GM12801 (cell line): ENCODE data around the gene ACY1.

Experiments
- TF ChIP-seq, protein P1 (sequence below): IDR thresholded peaks from one replicate; pipeline ENCODE4 v1.5.1; 2011; ENCODE audit warnings: control low read depth; ENCODE audit not compliant: insufficient read length; ENCODE audit errors: extremely low read depth

ACY1 gene

GRCh38 chr3:51983578-51984268, 388 bp downstream of the ACY1 start:
- TF ChIP-seq, protein P1, sequence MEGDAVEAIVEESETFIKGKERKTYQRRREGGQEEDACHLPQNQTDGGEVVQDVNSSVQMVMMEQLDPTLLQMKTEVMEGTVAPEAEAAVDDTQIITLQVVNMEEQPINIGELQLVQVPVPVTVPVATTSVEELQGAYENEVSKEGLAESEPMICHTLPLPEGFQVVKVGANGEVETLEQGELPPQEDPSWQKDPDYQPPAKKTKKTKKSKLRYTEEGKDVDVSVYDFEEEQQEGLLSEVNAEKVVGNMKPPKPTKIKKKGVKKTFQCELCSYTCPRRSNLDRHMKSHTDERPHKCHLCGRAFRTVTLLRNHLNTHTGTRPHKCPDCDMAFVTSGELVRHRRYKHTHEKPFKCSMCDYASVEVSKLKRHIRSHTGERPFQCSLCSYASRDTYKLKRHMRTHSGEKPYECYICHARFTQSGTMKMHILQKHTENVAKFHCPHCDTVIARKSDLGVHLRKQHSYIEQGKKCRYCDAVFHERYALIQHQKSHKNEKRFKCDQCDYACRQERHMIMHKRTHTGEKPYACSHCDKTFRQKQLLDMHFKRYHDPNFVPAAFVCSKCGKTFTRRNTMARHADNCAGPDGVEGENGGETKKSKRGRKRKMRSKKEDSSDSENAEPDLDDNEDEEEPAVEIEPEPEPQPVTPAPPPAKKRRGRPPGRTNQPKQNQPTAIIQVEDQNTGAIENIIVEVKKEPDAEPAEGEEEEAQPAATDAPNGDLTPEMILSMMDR: no peak

DNA sequence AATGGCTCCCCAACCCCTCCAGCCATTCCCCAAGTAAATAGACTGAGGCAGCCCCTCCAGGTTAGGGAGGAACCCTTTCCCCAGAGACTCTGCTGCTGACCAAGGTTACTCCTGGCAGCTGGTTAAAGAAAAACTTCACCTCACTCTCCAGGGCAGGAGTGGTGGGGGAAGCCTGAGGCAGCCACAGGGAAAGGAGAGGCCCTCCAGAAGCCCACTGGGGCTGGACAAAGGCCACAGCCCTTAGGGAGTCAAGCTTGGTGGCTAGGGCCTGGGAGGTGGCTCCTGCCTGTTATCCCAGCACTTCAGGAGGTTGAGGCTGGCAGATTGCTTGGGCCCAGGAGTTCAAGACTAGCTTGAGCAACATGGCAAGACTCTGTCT, 923 bp downstream of the ACY1 start:
- TF ChIP-seq, protein P1: no peak

- TF ChIP-seq, protein P1: no peak
These were observed 1.7 kb downstream of the ACY1 start for GRCh38 chr3:51985063-51985462.

- TF ChIP-seq, protein P1: no peak
These were observed 2.9 kb downstream of the ACY1 start for GRCh38 chr3:51986010-51986947.

- TF ChIP-seq, protein P1: no peak
These were observed 4.2 kb downstream of the ACY1 start for GRCh38 chr3:51987568-51987967.

GRCh38 chr3:51988286-51989146, 5.2 kb downstream of the ACY1 start:
- TF ChIP-seq, protein P1: no peak

- TF ChIP-seq, protein P1: no peak
These were observed 8.8 kb downstream of the ACY1 start for GRCh38 chr3:51992017-51992682.
